A549 treated with AZD2906 at 1 μM for 4 hours (cell line): Measurements from ENCODE around the gene C10orf53. TPM values are rescaled to one million over a fixed set of nuclear protein-coding genes. Genes with fewer than 3 reads are reported as not detected.

Experiments
- total RNA-seq: library from RNA; stranded (reverse); fragments of 200-300 nt; extraction: Qiagen RNA extraction; gene quantifications from 5 replicates; pipeline ENCODE4 v1.2.3, GENCODE V29; 2022

The C10orf53 gene, protein sequence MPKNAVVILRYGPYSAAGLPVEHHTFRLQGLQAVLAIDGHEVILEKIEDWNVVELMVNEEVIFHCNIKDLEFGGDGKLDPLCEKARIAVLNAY
- not detected in 5 replicates for total RNA-seq

DNA sequence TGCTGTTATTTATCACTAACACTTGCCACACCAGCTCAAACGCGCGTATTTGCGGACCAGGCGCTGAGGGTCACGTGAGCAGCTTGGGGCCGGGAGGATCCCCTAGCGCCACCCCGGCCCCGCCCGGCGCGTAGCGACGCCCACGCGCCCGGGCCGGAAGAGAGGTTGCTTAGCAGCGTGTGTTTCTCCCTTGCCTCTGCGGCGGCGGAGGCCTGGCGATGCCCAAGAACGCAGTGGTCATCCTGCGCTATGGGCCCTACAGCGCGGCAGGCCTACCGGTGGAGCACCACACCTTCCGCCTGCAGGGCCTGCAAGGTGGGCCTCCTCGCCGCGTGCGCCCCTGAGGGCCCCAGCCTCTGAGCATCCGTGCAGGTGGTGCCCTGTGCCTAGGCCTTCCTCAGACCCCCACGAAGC, at the start of gene C10orf53:
C10orf53 (plus strand) TSS at position 172 of the 414 bp plus-strand sequence; CDS start at position 219, 47 bp downstream.

Other genes starting within 250 kb of the C10orf53 start
- gene ERCC6, start 140.5 kb upstream of the C10orf53 start, total RNA-seq, result 4.5 to 7.1 TPM (median 6.4 TPM) in 5 replicates
- gene SLC18A3, start 69.3 kb upstream of the C10orf53 start, total RNA-seq, result not detected in 5 replicates
- gene CHAT, start 65.6 kb upstream of the C10orf53 start, total RNA-seq, result not detected in 5 replicates
- 0.46 to 0.59 TPM (median 0.47 TPM) in 5 replicates for gene OGDHL, start 82.7 kb downstream of the C10orf53 start, total RNA-seq